GM18526 (cell line): Measurements from ENCODE around the gene PIK3C2B.

Experiments
- POLR2A ChIP-seq: IDR thresholded peaks from 3 replicates; pipeline ENCODE4 v1.6.1; 2011; ENCODE audit not compliant: insufficient read length; ENCODE audit errors: extremely low read depth

Gene PIK3C2B

GRCh38 chr1:204493145-204493983 lies 1.2 kb downstream of the PIK3C2B start:
- no peak for TF ChIP-seq POLR2A

DNA sequence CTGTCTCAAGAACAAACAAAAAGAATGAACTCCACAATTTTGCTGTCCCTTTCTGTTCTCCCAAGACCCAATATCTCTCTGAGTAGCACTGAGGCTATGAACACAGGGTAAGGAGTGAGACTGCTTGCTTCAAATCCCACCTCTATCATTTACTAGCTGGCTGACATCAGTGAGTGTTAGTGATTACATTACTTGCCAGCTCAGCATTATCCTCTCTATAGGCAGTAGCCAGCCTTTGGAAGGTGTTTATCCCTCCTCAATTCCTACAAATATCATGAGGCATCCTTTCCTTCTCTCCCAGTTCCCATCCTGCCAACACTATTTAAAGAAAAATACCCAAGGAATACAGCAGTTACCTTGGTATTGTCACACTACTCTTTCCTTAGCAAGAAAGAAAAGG lies 3.0 kb downstream of the PIK3C2B start:
- no peak for TF ChIP-seq POLR2A

- no peak for TF ChIP-seq POLR2A
Observed at GRCh38 chr1:204487256-204487615, 7.4 kb downstream of the PIK3C2B start.

- no peak for TF ChIP-seq POLR2A
Observed at GRCh38 chr1:204483791-204484190, 10.8 kb downstream of the PIK3C2B start.

DNA sequence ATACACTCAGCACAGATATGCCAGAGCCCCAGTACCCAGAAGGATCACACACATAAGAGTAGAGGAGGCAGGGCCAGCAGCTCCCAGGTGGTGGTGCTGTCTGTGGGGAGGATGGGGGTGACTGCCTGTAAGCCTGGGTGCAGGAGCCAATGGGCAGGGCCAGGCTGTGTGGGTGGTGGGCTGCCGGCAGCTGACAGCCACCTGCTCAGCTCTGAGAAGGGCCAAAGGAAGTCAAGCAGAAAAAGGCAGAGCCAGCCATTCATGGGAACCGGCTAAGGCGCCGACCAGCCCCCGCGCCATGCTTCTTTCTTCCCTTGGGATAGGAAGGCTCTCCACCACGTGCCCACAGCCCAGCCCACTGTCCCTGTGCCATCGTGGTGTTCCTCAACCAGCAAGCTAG lies 14.1 kb downstream of the PIK3C2B start:
- TF ChIP-seq POLR2A, result no peak

GRCh38 chr1:204479387-204480136 lies 15.0 kb downstream of the PIK3C2B start:
- no peak for TF ChIP-seq POLR2A

DNA sequence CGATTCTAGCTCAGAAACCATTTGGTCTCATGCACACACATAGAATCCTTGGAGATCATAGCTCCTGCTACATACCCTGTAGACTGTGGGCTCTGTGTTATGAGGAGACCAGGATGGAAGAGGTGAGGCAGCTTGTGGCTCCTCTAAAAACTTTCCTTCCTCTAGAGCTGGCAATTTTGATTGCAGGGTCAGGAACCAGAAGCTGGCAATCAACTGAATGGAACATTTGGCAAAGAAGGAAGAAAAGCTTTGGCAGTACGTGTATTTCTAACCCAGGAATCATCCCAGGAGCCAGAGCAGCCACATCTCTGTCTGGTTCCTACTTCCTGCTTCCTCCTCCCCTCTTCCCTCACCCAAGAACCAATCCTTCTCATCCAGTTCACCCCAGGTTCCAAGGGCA lies 15.7 kb downstream of the PIK3C2B start:
- no peak for TF ChIP-seq POLR2A

DNA sequence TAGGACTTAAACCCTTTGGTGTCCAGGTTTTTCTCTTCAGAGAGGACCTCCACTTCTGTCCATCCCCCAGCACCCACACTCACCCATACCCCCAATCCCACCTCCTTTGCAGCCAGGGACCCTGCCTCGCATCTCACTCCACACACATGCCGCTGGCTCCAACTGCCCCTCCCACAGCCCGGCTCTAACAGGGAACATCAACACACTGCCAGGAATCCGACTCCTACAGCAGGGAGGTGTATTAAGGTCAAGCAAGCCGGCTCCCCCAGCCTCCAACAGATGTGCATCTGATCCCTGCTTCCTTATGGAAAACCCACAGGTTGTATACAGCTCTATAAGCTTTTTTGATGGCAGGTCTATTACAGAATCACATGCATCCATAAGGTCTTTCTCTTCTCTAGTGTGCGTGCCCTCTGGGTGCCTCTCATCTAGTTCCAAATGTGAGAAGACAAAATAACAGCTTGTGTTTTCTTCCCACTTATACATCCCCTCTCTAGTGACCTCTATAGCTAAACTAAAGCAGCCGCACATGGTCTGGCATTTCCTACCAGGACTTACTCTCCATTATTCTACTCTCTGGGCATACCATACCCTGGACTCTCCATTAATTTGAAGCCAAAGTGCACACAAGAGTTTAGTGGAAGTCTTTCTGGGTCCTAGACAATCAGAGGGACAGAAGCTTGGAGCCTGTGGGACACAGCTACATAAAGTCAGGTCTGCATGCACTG lies 16.3 kb downstream of the PIK3C2B start:
- TF ChIP-seq POLR2A, result no peak

- TF ChIP-seq POLR2A, result no peak
Observed at GRCh38 chr1:204477036-204477740, 17.4 kb downstream of the PIK3C2B start.

DNA sequence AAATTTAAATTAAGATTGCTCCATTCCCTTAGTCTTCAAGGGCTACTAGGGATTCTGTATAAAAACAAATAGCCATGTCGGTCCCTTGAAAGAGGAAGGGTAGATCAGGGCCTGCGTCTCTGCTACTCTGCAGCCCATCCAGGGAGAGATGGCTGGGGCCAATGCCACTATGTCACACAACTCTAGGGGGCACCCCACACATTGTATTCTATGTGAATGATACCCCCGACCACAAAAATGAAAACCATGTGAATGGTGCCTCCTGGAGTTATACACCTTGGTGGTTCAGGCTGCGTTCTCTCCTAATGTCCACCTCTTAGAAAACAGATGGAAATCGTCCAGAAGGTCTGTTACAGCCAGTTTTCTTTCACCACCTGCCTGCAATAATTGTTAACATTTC lies 18.0 kb downstream of the PIK3C2B start:
- no peak for TF ChIP-seq POLR2A

DNA sequence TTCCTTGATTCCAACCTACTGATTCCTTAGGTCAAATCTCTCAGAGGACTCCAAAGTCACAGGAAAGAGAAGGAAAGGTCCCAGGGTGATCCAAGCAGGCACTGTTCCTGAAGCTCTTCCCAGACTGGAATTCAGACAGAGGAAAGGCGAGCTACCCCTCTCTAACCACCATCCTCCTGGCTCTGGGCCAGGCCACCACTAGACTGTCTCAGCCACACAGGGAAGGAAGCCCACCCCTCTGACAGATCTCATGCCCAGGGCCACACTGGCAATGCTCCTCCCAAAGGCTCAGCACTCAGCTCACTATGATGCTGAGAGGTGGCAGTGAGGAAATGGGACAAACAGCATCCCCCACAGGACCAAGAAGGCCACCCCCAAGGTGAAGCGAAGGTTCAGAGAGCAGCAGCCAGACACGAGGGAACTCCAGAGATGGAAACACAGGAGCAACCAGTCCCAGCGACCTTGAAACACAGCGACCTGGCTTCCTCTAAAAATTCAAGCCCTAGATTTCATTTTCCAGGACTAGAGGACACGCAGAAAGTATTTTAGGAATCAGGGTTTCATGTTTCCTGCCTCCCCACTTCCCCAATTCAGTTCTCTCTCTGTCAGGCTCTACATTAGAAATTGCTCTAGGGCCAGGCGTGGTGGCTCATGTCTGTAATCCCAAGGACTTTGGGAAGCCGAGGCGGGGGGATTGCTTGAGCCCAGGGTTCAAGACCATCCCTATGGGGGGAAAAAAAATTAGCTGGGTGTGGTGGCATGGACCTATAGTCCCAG lies 18.8 kb downstream of the PIK3C2B start:
- no peak for TF ChIP-seq POLR2A

DNA sequence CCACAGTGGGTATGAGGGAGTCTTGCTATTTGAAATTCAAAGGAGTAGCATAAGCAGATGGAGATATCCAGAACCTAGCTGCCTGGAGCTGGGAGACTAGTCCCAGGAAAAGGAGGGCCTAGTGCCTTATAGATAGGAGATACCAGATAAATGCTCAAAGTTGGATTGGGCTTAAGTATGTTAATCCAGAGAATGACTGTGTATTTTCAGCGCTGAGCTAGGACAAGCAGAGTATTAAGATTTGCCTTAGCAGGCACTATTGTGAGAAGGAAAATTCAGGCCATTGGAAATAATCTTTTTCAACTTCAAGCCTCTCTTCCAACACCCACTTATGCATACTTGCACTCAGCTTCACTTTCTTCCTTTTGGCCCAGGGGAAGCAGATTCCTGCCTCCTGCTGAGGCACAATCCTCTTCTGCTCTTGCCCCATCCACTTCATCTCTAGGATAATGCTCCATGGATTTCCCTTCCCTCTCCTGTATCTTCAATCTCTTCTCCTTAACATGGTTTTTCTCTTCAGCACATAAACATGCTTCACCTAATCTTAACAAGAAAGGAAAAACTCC lies 21.1 kb downstream of the PIK3C2B start:
- no peak for TF ChIP-seq POLR2A

DNA sequence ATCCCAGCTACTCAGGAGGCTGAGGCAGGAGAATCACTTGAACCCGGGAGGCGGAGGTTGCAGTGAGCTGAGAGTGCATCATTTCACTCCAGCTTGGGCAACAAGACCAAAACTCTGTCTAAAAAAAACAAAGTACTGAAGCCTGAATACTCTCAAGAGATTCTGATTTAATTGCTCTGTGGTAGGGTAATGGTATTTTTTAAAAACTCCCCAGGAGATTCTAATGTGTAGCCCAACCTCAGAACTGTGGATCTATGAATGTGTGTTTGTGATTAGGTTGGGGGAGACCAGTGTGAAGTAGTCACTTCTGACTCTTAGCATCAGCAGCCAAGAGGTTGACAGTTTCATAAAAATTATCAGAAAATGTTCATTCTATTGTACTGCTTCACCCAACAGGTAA lies 21.9 kb downstream of the PIK3C2B start:
- TF ChIP-seq POLR2A, result no peak

GRCh38 chr1:204471687-204472086 lies 22.9 kb downstream of the PIK3C2B start:
- TF ChIP-seq POLR2A, result no peak
